ENCODE measurements around the gene UBE2J2. TPM values are rescaled to one million over a fixed set of nuclear protein-coding genes. Genes with fewer than 3 reads are reported as not detected.

The UBE2J2 gene
- total and polyA plus RNA-seq, 9 donors: 35.8 to 55.6 (median 41.2) TPM

DNA sequence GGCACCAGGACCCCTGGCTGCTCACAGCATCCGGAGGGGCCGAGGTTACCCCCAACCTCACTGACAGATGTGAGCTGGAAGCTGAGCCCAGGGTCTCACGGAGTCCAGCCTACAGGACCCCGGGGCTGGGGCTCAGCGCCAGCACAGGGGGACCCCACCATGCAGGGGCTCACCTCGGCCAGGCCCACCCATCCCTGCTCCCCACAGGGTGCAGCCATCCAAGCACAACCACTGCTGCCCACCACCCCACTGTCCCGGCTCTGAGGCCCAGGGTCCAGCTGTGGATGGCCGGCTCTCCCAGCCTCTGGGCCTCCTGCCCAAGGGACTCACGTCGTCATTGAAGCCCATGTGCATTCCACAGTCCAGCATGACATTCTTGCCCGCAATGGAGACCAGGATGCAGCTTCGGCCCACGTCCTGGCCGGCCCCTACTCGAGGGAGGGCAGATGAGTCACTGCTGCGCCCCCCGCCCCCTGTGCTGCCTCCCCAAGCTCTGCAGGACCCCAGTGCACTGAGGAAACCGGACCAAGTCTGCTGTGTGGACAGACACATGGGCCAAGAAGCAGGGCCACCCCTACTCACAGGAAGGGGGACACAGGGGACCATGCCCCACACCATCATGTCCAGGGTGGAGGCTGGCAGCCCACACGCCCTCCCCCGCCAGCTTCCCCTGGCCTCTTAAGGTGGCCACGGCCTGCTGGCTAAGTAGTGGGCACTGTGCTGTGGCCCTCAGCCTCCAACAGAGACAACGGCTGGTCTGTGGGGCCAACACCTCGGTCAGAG lies 47.2 kb upstream of the UBE2J2 start:
- H3K9me3 ChIP-seq: no peaks in the 10 kb centered on the region
- H3K4me1 ChIP-seq (ENCODE audit: insufficient read depth): peaks cover 16% of the 10 kb centered on the region
- peak overlapping the region in 1 of 2 donors; percentile 29 for H3K27ac ChIP-seq
- H3K36me3 ChIP-seq: no peaks in the 10 kb centered on the region
- TF ChIP-seq EP300 (IDR thresholded peaks at IDR 0.05) (no peak), POLR2A (IDR thresholded peaks at IDR 0.05) (no peak)
- TF ChIP-seq, protein P1, sequence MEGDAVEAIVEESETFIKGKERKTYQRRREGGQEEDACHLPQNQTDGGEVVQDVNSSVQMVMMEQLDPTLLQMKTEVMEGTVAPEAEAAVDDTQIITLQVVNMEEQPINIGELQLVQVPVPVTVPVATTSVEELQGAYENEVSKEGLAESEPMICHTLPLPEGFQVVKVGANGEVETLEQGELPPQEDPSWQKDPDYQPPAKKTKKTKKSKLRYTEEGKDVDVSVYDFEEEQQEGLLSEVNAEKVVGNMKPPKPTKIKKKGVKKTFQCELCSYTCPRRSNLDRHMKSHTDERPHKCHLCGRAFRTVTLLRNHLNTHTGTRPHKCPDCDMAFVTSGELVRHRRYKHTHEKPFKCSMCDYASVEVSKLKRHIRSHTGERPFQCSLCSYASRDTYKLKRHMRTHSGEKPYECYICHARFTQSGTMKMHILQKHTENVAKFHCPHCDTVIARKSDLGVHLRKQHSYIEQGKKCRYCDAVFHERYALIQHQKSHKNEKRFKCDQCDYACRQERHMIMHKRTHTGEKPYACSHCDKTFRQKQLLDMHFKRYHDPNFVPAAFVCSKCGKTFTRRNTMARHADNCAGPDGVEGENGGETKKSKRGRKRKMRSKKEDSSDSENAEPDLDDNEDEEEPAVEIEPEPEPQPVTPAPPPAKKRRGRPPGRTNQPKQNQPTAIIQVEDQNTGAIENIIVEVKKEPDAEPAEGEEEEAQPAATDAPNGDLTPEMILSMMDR (IDR thresholded peaks at IDR 0.05): no peak
- 60 to 72% (median 65%) methylated on average over 21 to 23 of the region's 23 CpGs for WGBS, 3 donors
- no peaks in the 10 kb centered on the region for H3K27me3 ChIP-seq
- no peak overlapping the region for H3K4me3 ChIP-seq
- no peak for DNase-seq
- intact Hi-C loops (cut with DNase I): no loop called here

DNA sequence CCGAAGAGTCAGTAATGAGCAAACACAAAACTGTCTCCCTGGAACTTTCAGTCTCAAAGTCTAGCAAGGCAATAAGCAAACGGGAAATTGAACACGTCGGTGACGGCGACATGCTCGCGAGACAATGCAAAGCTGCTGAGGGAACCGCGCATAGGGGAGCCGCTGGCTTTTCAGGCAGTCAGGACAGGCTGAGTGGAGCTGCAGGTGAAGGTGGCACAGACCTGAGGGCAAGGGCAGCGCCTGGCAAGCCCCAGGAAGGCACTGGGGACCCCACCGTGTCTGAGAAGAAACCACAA lies 45.9 kb upstream of the UBE2J2 start:
- DNase-seq: no peak
- Histone ChIP-seq H3K27ac (no peak overlapping the region), H3K36me3 (no peaks in the 10 kb centered on the region), H3K9me3 (no peaks in the 10 kb centered on the region), H3K4me1 (ENCODE audit: insufficient read depth) (peaks cover 10% of the 10 kb centered on the region), H3K4me3 (no peak overlapping the region), H3K27me3 (no peaks in the 10 kb centered on the region)
- TF ChIP-seq EP300 (IDR thresholded peaks at IDR 0.05): no peak
- TF ChIP-seq, protein P1 (IDR thresholded peaks at IDR 0.05): no peak
- no peak for TF ChIP-seq POLR2A (IDR thresholded peaks at IDR 0.05)
- WGBS, 3 donors: 88 to 93% (median 92%) methylated on average over 13 of the region's 13 CpGs
- intact Hi-C loops (cut with DNase I): loop anchor here in 1 of 4 donors (10.0 kb wide), 1 partner anchor 185 kb away; no protein-coding TSS in a partner anchor

DNA sequence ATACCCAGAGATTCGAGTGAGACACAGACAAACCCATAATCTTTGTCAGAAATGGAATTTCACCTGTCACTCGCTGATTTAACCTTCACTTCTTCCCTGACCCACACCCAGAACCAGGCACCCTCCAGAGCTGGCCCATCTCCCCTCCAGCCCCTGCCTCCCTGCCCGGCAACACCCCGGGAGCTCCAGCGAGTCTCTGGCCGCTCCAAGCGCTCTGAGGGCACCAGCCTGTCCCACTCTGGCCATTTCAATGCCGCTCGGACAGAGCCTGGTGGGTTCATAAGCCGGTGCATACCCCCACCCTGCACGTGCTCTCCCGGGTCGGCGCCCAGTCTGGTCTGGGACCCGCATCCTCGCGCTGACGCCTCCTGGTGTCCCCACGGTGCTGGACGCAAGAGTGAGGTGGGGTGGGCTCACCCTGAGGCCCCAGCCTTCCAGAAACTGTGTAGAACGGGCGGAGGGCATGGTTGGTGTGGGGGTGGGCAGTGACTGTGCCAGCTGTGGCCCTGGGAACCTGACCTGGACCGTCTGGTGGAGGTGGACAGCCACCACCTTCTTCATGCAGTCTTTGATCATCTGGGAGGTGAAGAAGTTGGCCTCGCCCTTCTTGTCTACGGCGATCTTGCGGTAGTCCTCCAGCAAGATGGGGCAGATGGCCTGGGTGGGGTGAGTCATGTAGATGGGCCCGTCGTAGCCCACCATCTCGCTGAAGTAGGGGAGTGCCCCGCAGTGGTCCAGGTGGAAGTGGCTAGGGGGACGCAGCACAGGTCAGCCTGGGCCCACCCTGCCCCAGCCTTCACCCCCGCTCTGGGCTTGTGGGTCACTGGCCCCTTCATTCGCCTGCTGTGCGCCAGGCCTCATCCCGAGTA lies 45.4 kb upstream of the UBE2J2 start:
- H3K4me1 ChIP-seq (ENCODE audit: insufficient read depth): peaks cover 10% of the 10 kb centered on the region

DNA sequence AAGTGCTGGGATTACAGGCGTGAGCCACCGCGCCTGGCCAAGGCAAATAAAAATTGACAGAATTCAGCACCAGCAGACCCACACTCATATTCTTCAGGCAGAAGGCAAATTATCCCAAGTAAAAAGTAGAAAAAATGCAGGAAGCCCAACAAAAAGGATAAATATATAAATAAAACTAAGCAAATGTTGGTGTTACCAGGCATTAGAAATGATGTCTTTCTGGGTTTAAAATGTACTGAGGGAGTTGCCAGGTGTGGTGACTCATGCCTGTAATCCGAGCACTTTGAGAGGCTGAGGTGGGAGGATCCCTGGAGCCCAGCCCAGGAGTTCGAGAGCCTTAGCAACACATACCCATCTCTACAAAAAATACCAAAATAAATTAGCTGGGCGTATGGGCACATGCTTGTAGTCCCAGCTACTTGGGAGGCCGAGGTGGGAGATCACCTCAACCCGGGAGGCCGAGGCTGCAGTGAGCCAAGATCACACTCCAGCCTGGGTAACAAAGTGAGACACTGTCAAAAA lies 44.5 kb upstream of the UBE2J2 start:
- intact Hi-C loops (cut with DNase I): loop anchor here in 1 of 4 donors (10.0 kb wide), 1 partner anchor 187 kb away; no protein-coding TSS in a partner anchor
- WGBS, 3 donors: 10 to 18% (median 16%) methylated on average over 9 of the region's 9 CpGs
- no peaks in the 10 kb centered on the region for H3K36me3 ChIP-seq

More for the DNA sequence above, 45.4 kb upstream of the UBE2J2 start:
- WGBS, 3 donors: 74 to 82% (median 78%) methylated on average over 36 of the region's 36 CpGs
- no peak overlapping the region for H3K4me3 ChIP-seq
- intact Hi-C loops (cut with DNase I): loop anchor here in 1 of 4 donors (10.0 kb wide), 1 partner anchor 186 kb away; no protein-coding TSS in a partner anchor
- no peaks in the 10 kb centered on the region for H3K9me3 ChIP-seq
- no peaks in the 10 kb centered on the region for H3K27me3 ChIP-seq
- peak in 1 of 5 donors; percentile 48 for DNase-seq
- peak overlapping the region in 1 of 2 donors; percentile 51 for H3K27ac ChIP-seq
- TF ChIP-seq, protein P1 (IDR thresholded peaks at IDR 0.05): no peak
- TF ChIP-seq POLR2A (IDR thresholded peaks at IDR 0.05) (no peak), EP300 (IDR thresholded peaks at IDR 0.05) (no peak)
- no peaks in the 10 kb centered on the region for H3K36me3 ChIP-seq

More for the DNA sequence above, 44.5 kb upstream of the UBE2J2 start:
- H3K27ac ChIP-seq: peak overlapping the region; percentile 43 to 51
- H3K4me1 ChIP-seq (ENCODE audit: insufficient read depth): peaks cover 6% of the 10 kb centered on the region
- no peaks in the 10 kb centered on the region for H3K27me3 ChIP-seq
- peak; percentile 89 to 96 (median 94) for DNase-seq
- H3K9me3 ChIP-seq: no peaks in the 10 kb centered on the region
- TF ChIP-seq POLR2A (IDR thresholded peaks at IDR 0.05): no peak
- TF ChIP-seq, protein P1 (IDR thresholded peaks at IDR 0.05): no peak
- TF ChIP-seq EP300 (IDR thresholded peaks at IDR 0.05): no peak
- no peak overlapping the region for H3K4me3 ChIP-seq
